22Rv1 (cell line): ENCODE data around the gene MAGT1.

Source experiments
- H3K27ac ChIP-seq: fragments of 450-650 bp; 2 replicates; pipeline ENCODE4 v1.5.1; 2017
- ZFX ChIP-seq: fragments of 450-650 bp; IDR thresholded peaks from 2 replicates; pipeline ENCODE4 v1.6.1; 2017; ENCODE audit warnings: antibody characterized with exemption, borderline replicate concordance
- TF ChIP-seq, protein P1 (sequence below): fragments of 450-650 bp; IDR thresholded peaks from 2 replicates; pipeline ENCODE4 v1.5.1; 2017; ENCODE audit warnings: mild to moderate bottlenecking

Gene MAGT1

DNA sequence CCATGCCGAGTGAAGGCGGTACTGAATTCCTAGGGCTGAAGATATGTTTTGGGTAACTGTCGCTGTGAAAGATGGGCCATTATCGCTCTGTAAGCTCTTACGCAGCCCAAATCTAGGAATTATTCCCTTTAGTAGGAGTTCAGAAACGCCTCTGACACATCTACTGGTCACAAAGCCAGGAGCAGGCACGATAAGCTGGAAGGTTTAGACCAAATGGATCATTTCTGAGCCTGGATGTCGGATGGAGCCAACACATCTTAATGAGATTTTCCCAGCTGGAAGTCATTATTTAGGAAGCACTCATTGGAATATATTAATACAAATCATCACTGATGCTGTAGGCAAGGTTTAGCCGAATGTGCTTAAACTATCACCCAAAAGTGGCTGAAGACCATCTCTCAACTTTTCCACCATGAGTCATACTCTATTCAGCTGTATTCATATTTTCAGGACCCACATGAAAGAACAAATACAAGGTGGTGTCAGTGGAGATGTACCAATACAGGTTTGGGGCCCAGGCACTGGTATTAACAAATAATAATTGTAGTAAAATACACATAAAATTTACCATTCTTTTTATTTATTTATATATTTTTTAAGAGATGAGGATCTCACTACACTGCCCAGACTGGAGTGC lies 75.0 kb downstream of the MAGT1 start:
- H3K27ac ChIP-seq: no peak overlapping the region
- TF ChIP-seq, protein P1, sequence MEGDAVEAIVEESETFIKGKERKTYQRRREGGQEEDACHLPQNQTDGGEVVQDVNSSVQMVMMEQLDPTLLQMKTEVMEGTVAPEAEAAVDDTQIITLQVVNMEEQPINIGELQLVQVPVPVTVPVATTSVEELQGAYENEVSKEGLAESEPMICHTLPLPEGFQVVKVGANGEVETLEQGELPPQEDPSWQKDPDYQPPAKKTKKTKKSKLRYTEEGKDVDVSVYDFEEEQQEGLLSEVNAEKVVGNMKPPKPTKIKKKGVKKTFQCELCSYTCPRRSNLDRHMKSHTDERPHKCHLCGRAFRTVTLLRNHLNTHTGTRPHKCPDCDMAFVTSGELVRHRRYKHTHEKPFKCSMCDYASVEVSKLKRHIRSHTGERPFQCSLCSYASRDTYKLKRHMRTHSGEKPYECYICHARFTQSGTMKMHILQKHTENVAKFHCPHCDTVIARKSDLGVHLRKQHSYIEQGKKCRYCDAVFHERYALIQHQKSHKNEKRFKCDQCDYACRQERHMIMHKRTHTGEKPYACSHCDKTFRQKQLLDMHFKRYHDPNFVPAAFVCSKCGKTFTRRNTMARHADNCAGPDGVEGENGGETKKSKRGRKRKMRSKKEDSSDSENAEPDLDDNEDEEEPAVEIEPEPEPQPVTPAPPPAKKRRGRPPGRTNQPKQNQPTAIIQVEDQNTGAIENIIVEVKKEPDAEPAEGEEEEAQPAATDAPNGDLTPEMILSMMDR: no peak
- no peak for TF ChIP-seq ZFX

DNA sequence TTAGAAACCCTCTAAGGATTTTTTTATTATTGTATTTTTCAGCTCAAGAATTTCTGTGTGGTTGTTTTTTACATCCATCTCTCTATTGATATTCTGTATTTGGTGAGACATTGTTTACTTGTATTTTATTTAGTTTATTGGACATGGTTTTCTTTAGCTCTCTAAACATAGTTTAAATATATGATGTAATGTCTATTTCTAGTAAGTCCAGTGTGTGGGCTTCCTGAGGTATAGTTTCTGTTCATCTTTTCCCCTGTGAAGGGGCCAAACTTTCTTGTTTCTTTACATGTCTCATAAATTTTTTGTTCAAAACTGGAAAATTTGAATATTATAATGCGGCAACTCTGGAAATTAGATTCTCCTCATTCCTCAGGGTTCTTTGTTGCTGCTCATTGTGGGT lies 81.0 kb downstream of the MAGT1 start:
- TF ChIP-seq, protein P1: no peak
- no peak for TF ChIP-seq ZFX
- no peak overlapping the region for H3K27ac ChIP-seq

DNA sequence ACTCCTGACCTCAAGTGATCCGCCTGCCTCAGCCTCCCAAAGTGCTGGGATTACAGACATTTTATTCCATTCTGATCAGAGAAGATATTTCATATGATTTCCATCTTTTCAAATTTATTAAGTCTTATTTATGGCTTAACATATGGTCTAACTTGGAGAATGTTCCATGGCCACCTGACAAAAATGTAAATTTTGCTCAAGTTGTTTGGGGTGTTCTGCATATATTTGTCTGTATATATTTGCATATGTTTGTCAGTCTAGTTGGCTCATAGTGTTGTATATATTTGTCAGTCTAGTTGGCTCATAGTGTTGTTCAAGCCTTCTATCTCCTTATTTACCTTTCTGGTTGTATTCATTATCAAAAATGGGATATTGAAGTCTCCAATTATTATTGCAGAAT lies 93.0 kb downstream of the MAGT1 start:
- H3K27ac ChIP-seq: no peak overlapping the region
- no peak for TF ChIP-seq ZFX

DNA sequence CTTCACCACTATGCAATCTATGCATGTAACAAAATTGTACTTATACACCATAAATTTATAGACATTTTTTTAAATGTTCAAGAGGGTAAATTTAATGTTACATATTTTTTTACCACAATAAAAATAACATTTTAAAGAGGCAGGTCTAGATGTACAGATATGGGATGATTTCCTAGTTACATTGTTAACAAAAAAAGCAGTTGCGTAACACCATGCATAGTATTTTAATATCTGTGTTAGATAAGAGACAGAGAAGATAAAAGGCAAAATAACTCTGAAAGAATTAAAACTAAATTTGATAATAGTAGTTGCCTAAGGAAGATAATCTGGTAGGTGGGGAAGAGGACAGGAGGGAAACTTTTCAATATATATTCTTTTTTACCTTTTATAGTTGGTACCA lies 100.1 kb downstream of the MAGT1 start:
- TF ChIP-seq, protein P1: no peak
- no peak for TF ChIP-seq ZFX
- H3K27ac ChIP-seq: no peak overlapping the region

DNA sequence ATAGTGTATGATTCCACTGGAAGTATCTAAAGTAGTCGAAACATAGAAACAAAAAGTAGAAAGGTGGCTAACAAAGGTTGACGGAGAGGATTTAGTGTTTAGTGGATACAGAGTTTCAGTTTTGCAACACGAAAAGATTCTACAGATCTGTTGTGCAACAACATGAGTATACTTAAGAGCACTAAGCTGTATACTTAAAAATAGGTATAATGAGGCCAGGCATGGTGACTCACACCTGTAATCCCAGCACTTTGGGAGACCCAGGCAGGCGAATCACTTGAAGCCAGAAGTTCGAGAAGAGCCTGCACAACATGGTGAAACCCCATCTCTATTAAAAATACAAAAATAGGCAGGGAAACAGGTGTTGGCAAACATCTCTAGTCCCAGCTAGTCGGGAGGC lies 101.3 kb downstream of the MAGT1 start:
- TF ChIP-seq, protein P1: no peak
- TF ChIP-seq ZFX: no peak

DNA sequence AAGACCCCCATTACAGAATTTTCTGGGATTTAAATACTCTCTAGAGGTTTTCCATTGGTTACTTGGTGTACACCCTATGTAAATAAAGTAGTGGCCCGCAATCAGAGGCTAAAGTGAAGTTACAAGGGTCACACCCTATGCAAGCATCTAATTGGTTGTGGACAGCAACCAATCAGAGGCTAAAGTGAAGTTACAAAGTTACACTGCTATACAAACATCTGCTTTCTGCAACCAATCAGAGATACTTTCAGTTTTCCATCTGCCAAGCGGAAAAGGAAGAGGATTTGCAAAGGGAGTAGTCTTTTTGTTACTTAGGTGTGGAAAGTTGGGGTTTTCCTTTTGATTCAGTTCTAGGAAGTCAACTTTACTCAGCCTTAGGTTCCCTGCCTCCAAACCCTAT lies 107.2 kb downstream of the MAGT1 start:
- H3K27ac ChIP-seq: no peak overlapping the region
- no peak for TF ChIP-seq ZFX
- TF ChIP-seq, protein P1: no peak

More for the DNA sequence above, 101.3 kb downstream of the MAGT1 start:
- H3K27ac ChIP-seq: no peak overlapping the region

DNA sequence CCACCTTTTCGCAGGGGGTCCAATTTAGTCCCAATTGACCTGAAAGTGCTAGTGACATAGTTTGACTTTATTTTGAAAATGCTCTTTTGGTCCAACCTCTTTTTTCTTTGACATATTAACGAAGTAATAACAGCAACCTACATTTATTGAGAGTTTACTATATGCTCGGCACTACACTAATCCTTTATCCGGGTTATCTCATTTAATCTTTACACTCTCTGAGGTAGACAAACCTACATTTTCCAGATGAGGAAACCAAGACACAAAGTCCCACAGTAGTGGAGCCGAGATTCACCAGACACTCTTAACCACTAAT lies 108.9 kb downstream of the MAGT1 start:
- no peak for TF ChIP-seq ZFX
- TF ChIP-seq, protein P1: no peak
- H3K27ac ChIP-seq: peak overlapping the region; percentile 72
